Keratinocyte (primary cell): ENCODE data around the gene BMS1.
A peak's percentile ranks its signal among the peaks of the same experiment; 100 is the strongest.

Experiments used
- EZH2 ChIP-seq: IDR thresholded peaks from one replicate; pipeline ENCODE4 v1.6.1; 2012; ENCODE audit warnings: inconsistent platforms, mild to moderate bottlenecking, low read length, moderate library complexity
- TF ChIP-seq, protein P1 (sequence below), 3 experiments: IDR thresholded peaks in 1 of 3; conservative IDR thresholded peaks in 1 of 3; optimal IDR thresholded peaks in 1 of 3; 2 replicates in 2 of 3; 3 replicates in 1 of 3; pipeline versions ENCODE3 to v1.5.1; 2011; ENCODE audit warnings: low read length in 3 of 3, mild to moderate bottlenecking in 3 of 3, moderate library complexity in 2 of 3, control low read depth in 1 of 3, inconsistent platforms in 1 of 3; ENCODE audit not compliant: insufficient read depth in 2 of 3; ENCODE audit errors: extremely low read depth in 1 of 3

DNA sequence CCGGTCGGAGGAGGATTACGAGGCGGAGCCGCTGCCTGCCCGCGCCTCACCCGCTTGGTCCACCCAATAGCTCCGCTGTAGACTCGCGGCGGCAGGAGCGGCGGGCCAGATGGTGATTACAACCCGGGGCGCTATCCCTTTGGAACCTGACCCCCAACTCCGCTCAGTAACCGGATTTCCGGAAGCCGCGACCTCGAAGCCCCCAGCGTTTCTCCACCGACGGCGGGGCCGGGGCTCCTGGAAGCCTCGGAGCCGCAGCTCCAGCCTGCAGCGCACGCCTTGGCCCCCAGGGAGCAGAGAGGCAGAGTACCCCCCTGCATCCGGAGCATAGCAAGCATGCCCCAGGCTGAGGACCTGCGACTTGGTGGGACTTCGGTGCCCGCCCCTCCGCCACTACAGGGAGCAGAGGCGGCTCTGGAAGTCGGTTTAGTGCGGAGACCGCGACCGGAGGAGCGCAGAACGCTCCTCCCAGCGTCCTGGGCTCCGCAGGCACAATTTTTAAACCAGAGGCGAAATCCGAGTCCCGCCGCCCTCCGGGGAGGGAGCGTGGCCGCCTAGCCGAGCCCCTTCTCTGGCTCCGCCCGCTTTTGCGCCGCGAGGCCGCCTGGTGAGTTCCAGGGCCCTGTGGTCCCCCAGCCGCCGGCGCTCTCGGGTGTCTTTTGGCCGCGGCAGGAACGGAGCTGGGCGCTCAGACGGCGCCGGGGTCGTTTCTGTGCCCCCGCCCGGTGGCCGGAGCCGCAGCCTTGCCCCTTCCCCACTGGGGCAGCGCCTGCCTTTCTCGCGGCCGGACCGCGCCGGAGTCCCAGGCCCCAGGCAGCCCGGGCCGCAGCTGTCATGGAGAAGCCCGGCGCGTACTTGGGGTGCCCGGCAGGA lies 28.2 kb upstream of the BMS1 start:
- TF ChIP-seq, protein P1, sequence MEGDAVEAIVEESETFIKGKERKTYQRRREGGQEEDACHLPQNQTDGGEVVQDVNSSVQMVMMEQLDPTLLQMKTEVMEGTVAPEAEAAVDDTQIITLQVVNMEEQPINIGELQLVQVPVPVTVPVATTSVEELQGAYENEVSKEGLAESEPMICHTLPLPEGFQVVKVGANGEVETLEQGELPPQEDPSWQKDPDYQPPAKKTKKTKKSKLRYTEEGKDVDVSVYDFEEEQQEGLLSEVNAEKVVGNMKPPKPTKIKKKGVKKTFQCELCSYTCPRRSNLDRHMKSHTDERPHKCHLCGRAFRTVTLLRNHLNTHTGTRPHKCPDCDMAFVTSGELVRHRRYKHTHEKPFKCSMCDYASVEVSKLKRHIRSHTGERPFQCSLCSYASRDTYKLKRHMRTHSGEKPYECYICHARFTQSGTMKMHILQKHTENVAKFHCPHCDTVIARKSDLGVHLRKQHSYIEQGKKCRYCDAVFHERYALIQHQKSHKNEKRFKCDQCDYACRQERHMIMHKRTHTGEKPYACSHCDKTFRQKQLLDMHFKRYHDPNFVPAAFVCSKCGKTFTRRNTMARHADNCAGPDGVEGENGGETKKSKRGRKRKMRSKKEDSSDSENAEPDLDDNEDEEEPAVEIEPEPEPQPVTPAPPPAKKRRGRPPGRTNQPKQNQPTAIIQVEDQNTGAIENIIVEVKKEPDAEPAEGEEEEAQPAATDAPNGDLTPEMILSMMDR (optimal IDR thresholded peaks at IDR 0.05 in 1 of 3, IDR thresholded peaks at IDR 0.05 in 1 of 3, conservative IDR thresholded peaks at IDR 0.05 in 1 of 3; ENCODE audit: extremely low read depth in 1 of 3, insufficient read depth in 2 of 3, low read length in 3 of 3): no peak
- TF ChIP-seq EZH2: peak; percentile 90
